ENCODE results near the gene EGF.

The EGF gene

DNA sequence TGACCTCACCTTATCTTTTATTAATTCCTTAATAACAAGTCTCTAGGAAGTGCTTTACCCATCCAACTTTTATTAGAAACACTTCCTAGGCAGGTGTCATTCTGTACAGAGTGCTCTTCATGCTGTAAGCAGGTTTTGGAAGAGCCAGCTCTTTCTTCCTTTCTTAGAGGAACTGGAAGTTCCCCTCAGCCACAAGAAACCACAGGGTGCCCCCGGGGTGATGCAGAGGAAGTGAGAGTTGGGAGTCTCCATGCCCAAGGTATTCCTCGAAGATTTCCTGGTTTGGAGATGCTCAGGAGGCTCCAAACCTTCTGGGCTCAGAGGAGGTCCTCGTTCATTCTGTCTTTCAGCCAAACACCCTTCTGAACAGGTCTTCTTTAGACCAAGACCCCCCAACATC lies 83.8 kb downstream of the EGF start:
- DNase-seq (ENCODE audit: low read depth), result no peak

DNA sequence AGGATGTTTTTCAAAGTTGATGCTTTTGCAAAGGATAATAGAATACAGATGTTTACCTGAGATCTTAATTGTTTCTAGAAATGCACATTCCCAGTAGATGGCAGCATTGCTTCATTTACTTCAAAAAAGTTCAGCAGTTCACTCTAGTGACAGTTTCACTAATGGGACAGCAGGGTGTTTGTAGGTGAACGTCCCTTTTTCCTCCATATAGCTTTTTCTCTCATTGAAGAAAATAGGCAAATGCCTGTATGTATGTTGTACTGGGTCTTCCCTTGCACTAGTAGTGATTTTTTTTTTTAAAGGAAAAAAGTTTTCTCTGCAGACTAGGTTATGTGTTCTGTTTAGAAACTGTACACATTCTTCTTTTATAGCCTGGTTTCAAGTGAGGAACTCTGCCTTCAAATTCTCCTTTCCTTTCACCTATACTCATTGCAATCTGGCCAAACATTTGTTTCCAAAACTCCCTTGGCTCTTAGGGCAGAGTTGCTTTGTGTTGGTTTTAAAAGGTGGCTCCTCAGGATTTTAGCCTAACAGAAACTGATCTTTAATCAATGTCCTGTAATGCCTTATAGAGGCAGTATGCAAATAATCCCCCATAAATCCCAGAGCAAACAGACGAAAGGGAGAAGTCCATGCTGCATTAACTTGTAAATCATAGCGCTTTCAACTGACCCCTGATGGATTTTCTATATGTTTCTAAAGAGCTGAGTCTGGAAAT lies 86.3 kb downstream of the EGF start:
- DNase-seq (ENCODE audit: low read depth), result peak; percentile 3

DNA sequence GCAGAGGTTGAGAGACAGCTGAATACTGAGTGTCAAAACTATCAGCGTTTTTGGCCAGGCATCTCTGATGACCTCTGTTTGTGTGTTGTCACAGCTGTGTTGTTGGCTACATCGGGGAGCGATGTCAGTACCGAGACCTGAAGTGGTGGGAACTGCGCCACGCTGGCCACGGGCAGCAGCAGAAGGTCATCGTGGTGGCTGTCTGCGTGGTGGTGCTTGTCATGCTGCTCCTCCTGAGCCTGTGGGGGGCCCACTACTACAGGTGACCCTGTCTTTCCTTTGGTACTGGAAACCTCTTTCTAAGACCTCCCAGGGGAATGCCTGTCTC lies 86.9 kb downstream of the EGF start:
- DNase-seq (ENCODE audit: low read depth), result no peak

DNA sequence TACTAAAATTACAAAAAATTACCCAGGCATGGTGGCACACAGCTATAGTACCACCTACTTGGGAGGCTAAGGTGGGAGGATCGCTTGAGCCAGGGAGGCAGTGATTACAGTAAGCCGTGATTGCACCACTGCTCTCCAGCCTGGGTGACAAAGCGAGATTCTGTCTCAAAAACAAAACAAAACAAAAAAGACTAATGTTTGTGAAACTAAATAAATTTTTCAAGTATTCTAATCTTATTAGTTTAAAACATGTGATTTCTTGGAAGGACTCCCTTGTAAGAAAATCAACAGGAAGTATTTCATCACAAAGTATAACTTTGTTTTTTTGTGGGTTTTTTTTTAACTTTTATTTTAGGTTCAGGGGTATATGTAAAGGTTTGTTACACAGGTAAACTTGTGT lies 89.6 kb downstream of the EGF start:
- no peak for DNase-seq (ENCODE audit: low read depth)

DNA sequence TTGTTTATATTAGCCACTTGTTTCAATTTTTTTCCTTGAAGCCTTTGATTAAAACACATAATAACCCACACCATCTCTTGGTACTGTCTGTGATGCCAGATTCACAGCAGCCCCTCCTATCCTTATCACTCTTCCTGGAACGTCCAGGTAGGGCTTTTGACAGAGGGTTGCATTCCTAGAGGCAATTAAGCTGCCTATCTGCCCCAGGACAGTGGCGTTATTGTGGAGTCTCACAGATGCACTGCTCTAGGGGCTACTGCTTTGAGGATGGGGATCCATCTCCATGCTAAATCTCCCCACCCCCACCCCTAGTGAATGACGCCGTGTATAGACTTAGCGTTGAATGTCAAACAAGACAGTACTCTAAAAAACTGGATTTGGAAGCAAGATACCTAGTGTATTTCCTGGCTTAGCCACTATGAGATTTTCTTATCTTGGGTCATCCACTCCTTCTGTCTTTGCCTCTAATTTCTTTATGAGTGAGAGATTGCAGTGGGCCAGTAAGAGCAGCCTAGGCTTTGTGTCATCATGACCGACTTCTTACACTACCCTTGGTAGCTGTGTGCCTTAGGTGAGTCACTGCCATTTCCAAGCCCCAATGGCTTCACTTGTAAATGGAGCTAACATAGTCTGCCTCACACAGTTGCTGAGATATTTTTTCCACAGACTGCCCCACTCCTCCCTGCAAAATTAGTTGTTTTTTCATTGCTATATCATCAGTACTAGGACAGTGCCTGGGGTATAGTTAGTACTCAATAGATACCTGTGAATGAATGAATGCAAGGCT lies 90.9 kb downstream of the EGF start:
- DNase-seq (ENCODE audit: low read depth), result no peak

DNA sequence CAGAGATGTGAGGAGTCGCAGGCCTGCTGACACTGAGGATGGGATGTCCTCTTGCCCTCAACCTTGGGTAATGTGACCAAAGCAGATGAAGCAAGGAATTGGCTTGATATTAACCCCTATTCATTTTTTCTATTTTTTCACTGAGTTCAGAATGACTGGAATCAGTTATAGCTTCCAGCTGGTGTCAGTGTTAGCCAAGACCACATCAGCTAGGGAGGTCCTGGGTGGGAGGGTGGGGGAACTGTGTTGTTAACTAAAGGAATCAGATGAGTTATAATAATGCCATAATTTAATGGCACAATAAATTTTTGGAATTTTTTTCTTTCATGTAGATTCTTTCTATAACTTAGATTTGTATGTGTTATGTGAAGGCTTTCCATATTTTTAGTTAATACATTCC lies 91.9 kb downstream of the EGF start:
- DNase-seq (ENCODE audit: low read depth), result no peak

DNA sequence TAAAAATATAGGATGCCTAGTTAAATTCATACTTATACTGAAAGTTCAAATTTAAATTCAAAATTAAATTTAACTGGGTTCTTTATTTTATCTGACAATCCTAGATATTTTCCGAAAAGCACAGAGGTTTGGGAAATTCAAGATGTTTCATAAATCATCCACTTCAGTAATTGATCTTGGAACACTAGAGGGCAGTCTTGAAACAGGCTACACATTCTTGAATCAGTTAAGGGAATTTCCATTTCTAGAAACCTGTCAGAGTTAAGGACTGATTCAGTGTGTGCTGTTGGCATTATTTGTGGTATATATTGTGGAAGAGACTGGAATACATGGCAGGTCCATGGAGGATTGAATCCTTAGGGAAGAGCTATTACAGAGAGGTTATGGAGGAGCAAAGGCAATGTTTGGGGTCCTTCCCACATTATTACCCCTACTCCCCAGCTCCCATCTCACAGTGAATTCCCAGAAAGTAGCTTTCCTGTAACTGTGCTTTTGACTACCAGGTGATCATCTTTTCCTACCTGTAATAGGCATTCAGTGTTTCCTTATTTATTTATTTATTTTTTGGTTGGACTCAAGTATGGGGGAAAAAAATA lies 92.9 kb downstream of the EGF start:
- no peak for DNase-seq (ENCODE audit: low read depth)

DNA sequence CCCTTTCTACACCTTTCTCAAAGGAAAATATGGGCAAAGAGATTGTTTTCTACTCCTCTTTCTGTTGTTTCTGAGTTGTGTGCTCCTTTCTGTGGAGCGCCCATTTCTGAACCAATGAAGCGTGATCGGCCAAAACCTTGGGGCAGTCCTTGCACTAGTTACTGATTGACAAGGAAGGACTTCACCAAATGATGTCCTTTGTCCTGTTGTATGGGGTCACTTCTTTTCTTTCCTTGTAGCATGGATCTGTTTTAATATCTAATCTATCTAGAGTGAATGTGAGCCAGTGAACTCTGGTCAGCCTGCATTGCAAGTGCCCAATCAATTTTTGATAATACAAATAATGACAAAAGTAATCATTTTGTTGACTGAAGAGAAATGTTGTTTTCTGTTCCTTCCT lies 94.5 kb downstream of the EGF start:
- DNase-seq (ENCODE audit: low read depth), result no peak

DNA sequence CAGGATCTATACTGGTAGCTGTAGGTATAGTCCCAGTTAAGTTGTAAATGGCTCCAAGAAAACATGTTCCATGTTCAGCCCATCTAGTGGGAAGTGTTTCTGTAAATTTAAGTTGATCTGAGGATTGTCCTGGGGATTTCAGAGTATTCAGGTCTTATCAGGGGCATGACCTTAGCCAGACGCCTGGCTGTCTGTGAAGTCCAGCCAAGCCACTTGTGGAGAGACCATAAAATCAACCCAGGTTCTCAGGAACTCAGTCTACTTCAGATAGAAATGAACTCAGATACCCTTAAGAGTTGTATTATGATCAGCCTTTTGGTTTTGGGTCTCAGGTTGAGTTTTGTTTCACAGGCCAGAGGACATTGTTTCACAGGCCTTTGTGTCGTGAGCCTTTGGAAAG lies 95.9 kb downstream of the EGF start:
- DNase-seq (ENCODE audit: low read depth), result no peak

DNA sequence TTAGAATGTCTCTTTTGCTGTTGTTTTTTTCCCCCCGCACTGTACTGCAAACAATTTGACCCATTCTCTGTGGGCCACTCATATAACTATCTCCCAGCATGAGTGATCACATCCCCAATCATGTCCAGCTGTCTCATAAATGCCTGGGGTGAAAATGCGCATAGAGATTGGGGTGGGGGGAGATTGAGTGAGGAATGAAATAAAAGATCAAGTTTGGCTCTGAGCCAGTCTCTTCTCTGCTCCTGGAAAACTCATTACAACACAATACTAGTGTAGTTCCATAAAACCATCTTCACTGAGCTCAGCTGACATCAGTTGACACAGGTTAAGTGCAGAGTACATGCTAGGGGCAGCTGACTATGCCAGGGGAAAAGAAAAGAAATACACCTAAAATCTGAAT lies 96.9 kb downstream of the EGF start:
- no peak for DNase-seq (ENCODE audit: low read depth)

DNA sequence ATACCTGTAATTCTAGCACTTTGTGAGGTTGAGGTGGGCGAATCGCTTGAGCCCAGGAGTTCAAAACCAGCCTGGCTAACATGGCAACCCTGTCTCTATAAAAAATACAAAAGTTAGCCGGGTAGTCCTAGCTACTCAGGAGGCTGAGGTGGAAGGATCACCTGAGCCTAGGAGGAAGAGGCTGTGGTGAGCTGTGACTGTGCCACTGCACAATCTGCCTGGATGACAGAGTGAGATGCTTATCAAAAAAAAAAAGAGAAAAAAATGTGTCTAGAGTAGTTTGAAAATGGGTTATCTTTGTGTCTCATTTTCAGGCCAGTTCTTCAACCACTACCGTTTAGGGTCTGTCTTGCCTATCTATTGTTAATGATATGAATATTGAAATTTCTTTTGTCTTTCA lies 98.1 kb downstream of the EGF start:
- no peak for DNase-seq (ENCODE audit: low read depth)

DNA sequence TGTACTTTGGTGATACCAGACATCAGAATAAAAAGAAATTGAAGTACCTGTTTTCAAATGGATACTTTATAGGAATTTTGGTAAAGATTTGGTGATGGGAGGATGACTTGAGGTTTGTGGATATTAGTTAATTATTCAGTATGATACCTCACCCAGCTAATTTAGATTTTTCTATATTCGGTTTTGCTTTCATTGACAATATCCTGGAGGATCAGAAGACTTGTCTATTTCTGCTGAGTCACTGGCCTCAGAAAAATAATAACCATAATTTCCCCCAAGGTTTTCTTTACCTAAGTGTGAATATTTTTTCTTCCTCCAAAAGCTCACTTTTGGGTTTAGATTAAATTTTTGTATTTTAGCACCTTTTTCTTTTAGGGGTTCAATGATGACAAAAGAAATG lies 100.2 kb downstream of the EGF start:
- no peak for DNase-seq (ENCODE audit: low read depth)

DNA sequence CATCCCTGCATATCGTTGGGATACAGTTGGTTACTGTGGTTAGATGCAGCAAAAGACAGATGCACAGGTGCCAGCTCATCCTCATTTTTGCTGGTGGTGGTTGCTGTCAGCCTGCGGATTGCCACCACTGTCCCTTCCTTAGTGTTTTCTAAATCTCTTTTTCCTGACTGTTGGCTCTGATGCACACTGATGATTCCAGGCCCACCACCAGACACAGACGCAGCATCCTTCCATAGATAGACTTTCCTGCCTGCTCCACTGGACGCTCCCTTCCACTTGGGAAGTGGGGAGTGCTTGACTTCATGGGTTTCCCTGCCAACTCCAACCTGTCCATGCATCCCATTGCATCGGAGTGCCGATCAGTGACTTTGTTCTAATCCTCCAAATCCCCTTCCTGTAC lies 101.5 kb downstream of the EGF start:
- DNase-seq (ENCODE audit: low read depth), result no peak

DNA sequence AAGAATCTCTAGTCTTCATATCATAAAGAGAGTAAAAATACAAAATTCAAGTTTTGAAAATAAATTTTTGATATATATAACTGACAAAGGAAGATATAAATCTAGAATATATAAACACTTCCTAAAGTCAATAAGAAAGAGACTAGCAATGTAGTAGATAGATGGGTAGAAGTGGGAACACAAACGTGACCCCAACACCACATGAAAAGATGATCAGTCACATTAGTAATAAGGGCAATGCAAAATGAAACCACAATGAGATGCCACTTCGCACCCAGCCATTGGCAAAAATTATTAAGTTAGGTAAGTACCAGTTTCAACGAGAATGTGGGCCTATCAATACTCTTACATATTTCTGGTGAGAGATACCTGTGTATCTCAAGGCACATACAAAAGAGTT lies 106.5 kb downstream of the EGF start:
- no peak for DNase-seq (ENCODE audit: low read depth)

DNA sequence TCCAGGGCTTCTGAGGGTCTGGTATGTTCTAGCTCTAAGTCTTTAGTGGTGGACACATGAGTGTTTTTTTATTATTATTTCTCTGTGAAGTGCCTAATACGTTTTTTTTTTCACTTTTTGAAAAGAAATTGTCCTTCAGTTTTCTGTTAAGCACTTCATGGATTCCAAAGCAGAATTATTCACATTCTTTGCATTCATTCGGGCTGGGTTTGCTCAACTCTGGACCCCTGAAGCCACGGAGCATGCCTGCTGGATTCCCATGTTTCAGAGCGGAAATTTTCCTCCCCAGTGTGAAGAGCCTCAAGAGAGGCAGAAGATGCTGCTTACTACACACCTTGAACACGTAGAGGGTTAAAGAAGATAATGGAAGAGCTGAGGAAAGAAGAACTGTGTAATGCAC lies 107.5 kb downstream of the EGF start:
- DNase-seq (ENCODE audit: low read depth), result no peak

DNA sequence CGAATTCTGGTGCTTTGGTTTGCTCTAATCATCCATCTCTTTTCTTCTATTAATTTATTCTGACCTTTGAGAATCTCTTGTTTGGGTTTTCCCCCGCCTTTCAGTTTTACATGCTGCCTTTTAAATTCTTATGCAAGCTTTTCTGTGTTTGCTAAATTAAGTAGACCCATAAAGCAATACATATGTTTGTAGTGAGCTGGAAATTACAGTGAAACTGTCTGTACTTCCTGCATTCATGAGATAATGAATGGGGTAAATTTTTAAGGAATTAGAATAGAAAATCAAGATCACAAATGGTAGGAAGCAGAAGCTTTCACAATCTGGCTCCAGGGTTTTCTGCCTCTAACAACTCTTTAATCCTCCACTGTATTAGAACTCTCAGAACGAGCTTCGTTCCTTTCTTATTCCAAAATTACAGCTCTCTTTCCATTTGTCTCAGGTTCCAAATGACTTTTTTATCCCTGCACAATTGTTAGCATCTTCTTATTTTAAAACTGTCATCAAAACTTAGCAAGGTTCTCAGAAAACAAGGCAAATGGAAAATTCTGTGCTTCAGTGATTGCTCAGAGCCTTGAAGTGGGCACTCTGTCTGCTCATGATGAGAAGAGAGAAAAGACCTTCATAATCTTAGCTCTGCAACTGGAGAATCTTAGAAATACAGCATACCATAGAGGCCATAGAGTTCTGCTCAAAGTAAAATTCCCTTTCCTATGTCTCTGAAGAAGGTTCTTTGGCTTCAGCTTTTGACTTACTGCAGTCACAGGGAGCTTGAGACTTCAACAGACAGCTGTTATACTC lies 108.2 kb downstream of the EGF start:
- no peak for DNase-seq (ENCODE audit: low read depth)

DNA sequence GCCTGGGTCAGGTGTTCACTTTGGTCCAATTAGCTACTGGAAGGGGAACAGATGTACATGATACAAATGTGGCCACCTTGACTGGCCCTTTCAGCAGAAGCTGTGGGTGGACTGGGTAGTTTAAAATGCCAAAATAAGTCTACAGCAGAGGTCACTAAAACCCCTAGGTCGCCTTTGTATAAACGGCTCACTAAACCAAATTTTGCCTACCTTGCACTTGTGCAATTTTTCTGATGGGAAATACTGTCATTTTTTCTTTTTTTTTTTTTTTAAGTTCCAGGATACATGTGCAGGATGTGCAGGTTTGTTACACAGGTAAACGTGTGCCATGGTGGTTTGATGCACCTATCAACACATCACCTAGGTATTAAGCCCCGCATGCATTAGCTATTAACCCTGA lies 109.8 kb downstream of the EGF start:
- DNase-seq (ENCODE audit: low read depth), result no peak

DNA sequence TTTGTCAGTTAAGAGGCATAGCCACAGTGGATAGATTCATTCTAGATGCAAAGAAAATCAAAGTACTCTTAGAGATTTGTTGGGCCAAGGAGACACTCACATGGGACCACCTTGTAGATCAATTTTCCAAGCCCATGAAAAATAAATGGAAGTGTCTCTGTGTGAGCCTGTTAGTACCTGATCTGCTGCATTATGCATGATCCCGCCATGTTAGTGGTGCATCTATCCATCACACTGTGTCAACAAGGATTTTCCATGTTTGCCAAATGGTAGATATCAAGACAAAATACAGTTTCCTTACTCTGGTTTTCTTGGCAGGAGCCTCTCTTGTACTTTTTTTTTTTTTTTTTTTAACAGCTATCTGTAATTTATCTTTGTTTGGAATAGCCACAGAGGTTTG lies 112.4 kb downstream of the EGF start:
- no peak for DNase-seq (ENCODE audit: low read depth)

DNA sequence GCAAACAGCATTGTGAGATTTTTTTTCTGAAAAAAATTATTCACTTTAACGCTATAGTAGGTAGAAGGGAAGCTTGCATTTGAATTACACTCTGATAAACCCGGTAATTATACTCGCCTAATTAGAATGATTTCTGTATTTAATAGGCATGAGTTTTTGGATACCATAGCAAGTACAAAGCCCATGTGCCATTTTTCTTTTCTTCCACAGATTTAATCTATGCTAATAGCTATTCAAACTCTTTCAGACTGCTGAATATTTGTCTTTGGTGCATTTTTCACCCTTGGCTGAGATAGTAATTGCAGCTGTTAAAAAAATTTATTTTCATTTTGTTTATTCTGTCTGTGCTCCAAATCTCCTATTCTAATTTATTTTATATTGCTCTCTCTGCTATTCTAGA lies 113.0 kb downstream of the EGF start:
- DNase-seq (ENCODE audit: low read depth), result no peak

DNA sequence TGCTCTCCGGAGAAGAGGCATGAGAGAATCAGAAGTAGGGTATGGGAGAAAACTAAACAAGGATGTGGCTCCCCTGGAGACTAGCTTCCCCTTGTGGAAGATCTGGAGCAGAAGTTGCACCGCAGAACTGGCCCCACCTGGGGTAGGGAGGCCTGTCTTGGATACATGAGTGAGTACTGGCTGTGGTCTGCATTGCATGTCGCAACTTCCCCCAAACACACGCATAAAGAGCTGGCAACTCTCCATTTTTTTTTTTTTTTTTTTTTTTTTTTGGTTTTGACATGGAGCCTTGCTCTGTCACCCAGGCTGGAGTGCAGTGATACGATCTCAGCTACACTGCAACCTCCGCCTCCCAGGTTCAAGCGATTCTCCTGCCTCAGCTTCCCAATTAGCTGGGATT lies 119.9 kb downstream of the EGF start:
- DNase-seq (ENCODE audit: low read depth), result no peak

DNA sequence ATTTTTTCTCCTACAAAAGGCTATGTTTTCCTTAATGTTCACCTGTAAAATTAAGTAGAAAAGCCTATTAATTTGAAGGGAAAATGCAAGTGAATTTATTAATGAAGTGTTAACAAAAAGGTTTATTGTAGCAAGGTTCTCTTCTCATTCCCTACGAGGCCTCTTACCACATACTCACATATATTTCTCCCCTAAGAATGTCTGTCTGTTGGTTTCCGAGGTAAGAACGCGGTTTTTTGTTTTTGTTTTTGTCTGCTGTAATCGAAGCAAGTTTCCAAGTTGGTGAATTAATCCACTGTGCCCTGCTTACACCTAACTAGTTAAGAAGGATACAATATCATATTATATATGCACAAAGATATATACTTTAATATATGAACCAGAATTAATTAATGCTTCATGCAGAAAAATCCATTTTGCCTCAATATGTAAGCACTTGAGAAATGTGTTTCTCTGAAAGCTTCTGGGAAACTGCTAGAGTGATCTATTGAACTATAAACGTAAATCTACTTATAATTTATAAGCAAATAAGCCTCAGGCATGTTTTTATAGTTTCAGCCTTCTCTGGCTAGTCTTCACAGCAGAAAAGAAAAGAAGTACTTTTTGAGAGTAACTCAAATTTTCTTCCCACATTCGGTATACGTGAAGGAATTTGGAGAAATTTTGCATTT lies 120.8 kb downstream of the EGF start:
- no peak for DNase-seq (ENCODE audit: low read depth)

DNA sequence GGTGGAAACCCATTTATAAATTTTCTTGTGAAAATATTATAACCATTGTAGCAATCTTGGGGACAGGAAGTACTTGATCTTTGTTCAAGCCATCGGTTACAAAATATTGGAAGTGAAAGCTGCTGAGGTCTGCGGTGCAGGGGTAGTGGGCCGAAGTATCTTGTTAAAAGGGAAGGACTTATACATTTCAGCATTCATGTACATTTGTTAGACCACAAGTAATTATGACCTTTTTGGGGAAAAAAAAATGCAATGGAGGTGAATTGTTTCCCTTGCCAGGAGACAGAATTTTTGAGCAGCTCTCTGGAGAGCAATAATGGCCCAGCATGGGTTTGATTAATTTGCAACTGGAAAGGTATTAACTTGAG lies 121.3 kb downstream of the EGF start:
- no peak for DNase-seq (ENCODE audit: low read depth)

All from T-helper 22 cell (primary cell).